ENCODE results near the gene HECW1. TPM values are rescaled to one million over a fixed set of nuclear protein-coding genes. Genes with fewer than 3 reads are reported as not detected.

Gene HECW1
- total RNA-seq, 6 donors from 2014 or later = 0.10 to 1.0 (median 0.76) TPM; not detected in 1

- DNase-seq = no peak
- 72 to 75% methylated on average over 11 of the region's 11 CpGs for WGBS, 2 donors
Measured at GRCh38 chr7:43465581-43466554, 353.4 kb downstream of the HECW1 start.

GRCh38 chr7:43467406-43467805 lies 355.0 kb downstream of the HECW1 start:
- Histone ChIP-seq H3K9me3 (no peaks in the 10 kb centered on the region), H3K36me3 (no peaks in the 10 kb centered on the region), H3K27me3 (no peaks in the 10 kb centered on the region), H3K4me1 (no peaks in the 10 kb centered on the region), H3K27ac (no peak overlapping the region), H3K4me3 (no peak overlapping the region)
- DNase-seq (no peak), ATAC-seq (ENCODE audit: low FRiP score in 2 of 2) (peak in 1 of 2 donors; percentile 57)
- WGBS, 2 donors = 74 to 81% methylated on average over 5 of the region's 5 CpGs
- TF ChIP-seq POLR2A (IDR thresholded peaks at IDR 0.05) (no peak), EP300 (IDR thresholded peaks at IDR 0.05) (no peak), CTCF (IDR thresholded peaks at IDR 0.05) (no peak), POLR2AphosphoS5 (IDR thresholded peaks at IDR 0.05) (no peak)

More at GRCh38 chr7:43465581-43466554, 353.4 kb downstream of the HECW1 start:
- Histone ChIP-seq H3K4me1 (no peaks in the 10 kb centered on the region), H3K36me3 (no peaks in the 10 kb centered on the region), H3K27me3 (no peaks in the 10 kb centered on the region), H3K27ac (no peak overlapping the region), H3K9me3 (no peaks in the 10 kb centered on the region), H3K4me3 (no peak overlapping the region)
- no peak for ATAC-seq (ENCODE audit: low FRiP score in 2 of 2)
- TF ChIP-seq EP300 (IDR thresholded peaks at IDR 0.05) = no peak
- TF ChIP-seq CTCF (IDR thresholded peaks at IDR 0.05) = no peak
- TF ChIP-seq POLR2A (IDR thresholded peaks at IDR 0.05) = no peak
- TF ChIP-seq POLR2AphosphoS5 (IDR thresholded peaks at IDR 0.05) = no peak

GRCh38 chr7:43467846-43468245 lies 355.4 kb downstream of the HECW1 start:
- WGBS, 2 donors = 91 to 93% methylated on average over 6 of the region's 6 CpGs
- TF ChIP-seq CTCF (IDR thresholded peaks at IDR 0.05) (no peak), EP300 (IDR thresholded peaks at IDR 0.05) (no peak), POLR2AphosphoS5 (IDR thresholded peaks at IDR 0.05) (no peak)
- Histone ChIP-seq H3K36me3 (no peaks in the 10 kb centered on the region), H3K27me3 (no peaks in the 10 kb centered on the region), H3K9me3 (no peaks in the 10 kb centered on the region), H3K4me1 (no peaks in the 10 kb centered on the region), H3K4me3 (no peak overlapping the region), H3K27ac (no peak overlapping the region)
- ATAC-seq (ENCODE audit: low FRiP score in 2 of 2) = peak in 1 of 2 donors; percentile 51
- DNase-seq = peak in 1 of 2 donors; percentile 39

- Histone ChIP-seq H3K36me3 (no peaks in the 10 kb centered on the region), H3K27ac (no peak overlapping the region), H3K4me3 (no peak overlapping the region), H3K4me1 (no peaks in the 10 kb centered on the region), H3K27me3 (no peaks in the 10 kb centered on the region), H3K9me3 (no peaks in the 10 kb centered on the region)
- DNase-seq = no peak
- WGBS, 2 donors = 66 to 80% methylated on average over 10 of the region's 10 CpGs
- TF ChIP-seq POLR2AphosphoS5 (IDR thresholded peaks at IDR 0.05) = no peak
- no peak for TF ChIP-seq EP300 (IDR thresholded peaks at IDR 0.05)
- no peak for TF ChIP-seq CTCF (IDR thresholded peaks at IDR 0.05)
- no peak for TF ChIP-seq POLR2A (IDR thresholded peaks at IDR 0.05)
- ATAC-seq (ENCODE audit: low FRiP score in 2 of 2) = no peak
Measured at GRCh38 chr7:43469051-43469450, 356.6 kb downstream of the HECW1 start.

Measured in upper lobe of left lung (tissue), 6 donors.